ENCODE results near the gene LIPG. TPM values are rescaled to one million over a fixed set of nuclear protein-coding genes. Genes with fewer than 3 reads are reported as not detected.

Gene LIPG
- total and polyA plus RNA-seq, 8 donors, result 8.8 to 47.1 (median 14.7) TPM

DNA sequence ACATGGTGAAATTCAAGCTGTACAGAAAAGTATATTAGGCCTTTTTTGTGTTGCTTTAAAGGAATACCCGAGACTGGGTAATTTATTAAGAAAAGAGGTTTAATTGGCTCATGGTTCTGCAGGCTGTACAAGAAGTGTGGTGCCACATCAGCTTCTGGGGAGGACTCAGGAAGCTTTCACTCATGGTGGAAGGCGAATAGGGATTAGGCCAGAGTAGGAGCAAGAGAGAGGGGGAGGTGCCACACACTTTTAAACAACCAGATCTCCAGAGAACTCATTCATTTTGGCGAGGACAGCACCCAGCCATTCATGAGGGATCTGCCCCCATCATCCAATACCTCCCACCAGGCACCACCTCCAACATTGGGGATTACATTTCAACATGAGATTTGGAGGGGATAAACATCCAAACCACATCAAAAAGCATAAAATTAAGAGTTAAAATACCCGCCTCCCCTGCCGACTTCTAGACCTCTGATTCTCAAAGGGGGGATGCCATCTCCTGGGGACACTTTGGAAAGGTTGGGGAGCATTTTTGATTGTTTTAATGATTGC is 15.1 kb upstream of the LIPG start:
- peaks cover 0 to 4% of the 10 kb centered on the region in 2 donors for H3K4me1 ChIP-seq

DNA sequence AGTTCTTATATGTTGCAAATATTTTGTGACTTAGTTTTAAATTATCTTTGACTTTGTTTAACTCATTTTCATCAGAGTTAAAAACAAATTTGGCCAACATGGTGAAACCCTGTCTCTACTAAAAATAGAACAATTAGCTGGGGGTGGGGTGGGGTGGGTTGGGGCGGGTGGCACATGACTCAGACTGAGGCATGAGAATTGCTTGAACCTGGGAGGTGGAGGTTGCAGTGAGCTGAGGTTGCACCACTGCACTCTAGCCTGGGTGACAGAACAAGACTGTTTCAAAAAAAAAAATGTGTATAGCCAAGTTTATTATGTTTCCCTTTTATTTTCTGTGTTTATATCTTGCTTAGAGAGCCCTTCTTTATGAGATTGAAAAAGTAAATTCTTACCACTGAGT is 14.2 kb upstream of the LIPG start:
- no peaks in the 10 kb centered on the region for H3K9me3 ChIP-seq
- DNase-seq, result no peak
- no peak overlapping the region for H3K4me3 ChIP-seq
- H3K27ac ChIP-seq, result peak overlapping the region in 1 of 2 donors; percentile 13
- ATAC-seq, result peak; percentile 82
- peaks cover 0 to 4% of the 10 kb centered on the region in 2 donors for H3K4me1 ChIP-seq
- H3K27me3 ChIP-seq, result peaks cover 0 to 3% of the 10 kb centered on the region in 2 donors
- intact Hi-C loops (cut with DNase I), result no loop called here
- H3K36me3 ChIP-seq, result no peaks in the 10 kb centered on the region
- TF ChIP-seq, protein P1, sequence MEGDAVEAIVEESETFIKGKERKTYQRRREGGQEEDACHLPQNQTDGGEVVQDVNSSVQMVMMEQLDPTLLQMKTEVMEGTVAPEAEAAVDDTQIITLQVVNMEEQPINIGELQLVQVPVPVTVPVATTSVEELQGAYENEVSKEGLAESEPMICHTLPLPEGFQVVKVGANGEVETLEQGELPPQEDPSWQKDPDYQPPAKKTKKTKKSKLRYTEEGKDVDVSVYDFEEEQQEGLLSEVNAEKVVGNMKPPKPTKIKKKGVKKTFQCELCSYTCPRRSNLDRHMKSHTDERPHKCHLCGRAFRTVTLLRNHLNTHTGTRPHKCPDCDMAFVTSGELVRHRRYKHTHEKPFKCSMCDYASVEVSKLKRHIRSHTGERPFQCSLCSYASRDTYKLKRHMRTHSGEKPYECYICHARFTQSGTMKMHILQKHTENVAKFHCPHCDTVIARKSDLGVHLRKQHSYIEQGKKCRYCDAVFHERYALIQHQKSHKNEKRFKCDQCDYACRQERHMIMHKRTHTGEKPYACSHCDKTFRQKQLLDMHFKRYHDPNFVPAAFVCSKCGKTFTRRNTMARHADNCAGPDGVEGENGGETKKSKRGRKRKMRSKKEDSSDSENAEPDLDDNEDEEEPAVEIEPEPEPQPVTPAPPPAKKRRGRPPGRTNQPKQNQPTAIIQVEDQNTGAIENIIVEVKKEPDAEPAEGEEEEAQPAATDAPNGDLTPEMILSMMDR (IDR thresholded peaks at IDR 0.05), result no peak

More for the DNA sequence above, 15.1 kb upstream of the LIPG start:
- Histone ChIP-seq H3K27ac (no peak overlapping the region), H3K9me3 (no peaks in the 10 kb centered on the region), H3K36me3 (no peaks in the 10 kb centered on the region), H3K4me3 (no peak overlapping the region), H3K27me3 (peaks cover 0 to 3% of the 10 kb centered on the region in 2 donors)
- intact Hi-C loops (cut with DNase I), result no loop called here
- DNase-seq, result no peak
- no peak for ATAC-seq
- TF ChIP-seq, protein P1 (IDR thresholded peaks at IDR 0.05), result no peak

DNA sequence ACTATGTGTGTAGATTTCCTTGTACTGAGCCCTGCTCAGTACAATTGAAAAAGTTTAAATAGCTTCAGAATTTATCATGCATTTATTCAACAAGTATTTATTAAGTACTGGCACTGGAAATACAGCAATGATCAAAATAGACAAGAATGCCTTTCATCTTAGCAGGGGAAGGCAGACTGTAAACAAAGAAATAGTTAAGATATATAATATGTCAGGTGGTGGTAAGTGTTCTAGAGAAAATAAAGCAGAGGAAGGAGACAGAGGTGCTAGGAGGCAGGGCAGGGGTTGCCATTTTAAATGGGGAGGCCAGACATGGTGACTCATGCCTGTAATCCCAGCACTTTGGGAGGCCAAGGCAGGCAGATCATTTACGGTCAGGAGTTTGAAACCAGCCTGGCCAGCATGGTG is 13.6 kb upstream of the LIPG start:
- peak overlapping the region in 1 of 2 donors; percentile 13 for H3K27ac ChIP-seq
- H3K4me3 ChIP-seq, result no peak overlapping the region
- no peaks in the 10 kb centered on the region for H3K9me3 ChIP-seq
- intact Hi-C loops (cut with DNase I), result no loop called here
- H3K36me3 ChIP-seq, result no peaks in the 10 kb centered on the region
- peaks cover 0 to 4% of the 10 kb centered on the region in 2 donors for H3K4me1 ChIP-seq
- ATAC-seq (peak; percentile 78), DNase-seq (no peak)
- TF ChIP-seq, protein P1 (IDR thresholded peaks at IDR 0.05), result no peak
- H3K27me3 ChIP-seq, result peaks cover 0 to 3% of the 10 kb centered on the region in 2 donors

DNA sequence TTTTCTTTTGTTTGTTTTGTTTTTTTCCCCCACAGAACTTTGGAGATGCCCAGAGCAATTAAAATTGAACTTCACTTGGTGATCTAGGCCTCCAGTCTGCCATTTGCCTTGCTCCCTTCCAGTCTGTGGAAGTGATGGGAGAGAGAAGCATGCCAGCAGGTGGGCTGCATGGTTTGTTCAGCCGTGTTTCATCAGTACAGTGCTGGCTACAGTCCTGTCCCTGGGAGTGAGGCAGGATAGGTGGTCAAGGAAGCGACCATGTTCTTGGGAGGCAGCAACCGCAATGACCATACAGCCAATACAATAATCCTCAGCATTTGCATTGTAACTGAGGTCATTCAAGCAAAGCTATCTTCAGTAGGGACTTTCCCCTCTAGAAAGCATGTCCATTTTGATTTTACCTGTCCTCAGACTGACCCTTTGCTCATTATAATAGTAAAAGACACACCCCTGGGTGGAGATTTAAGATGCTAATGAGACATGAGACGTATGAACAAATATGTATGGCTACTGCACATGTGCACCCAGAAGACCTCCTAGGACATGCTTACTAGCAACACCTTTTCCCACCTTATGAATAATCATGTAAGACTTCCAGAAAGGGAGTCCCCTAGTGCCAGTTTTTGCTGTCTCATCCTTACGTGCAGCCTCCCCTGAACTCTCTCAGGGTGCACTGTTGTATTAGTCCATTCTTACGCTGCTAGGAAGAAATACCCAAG is 11.1 kb upstream of the LIPG start:
- no peak for DNase-seq

DNA sequence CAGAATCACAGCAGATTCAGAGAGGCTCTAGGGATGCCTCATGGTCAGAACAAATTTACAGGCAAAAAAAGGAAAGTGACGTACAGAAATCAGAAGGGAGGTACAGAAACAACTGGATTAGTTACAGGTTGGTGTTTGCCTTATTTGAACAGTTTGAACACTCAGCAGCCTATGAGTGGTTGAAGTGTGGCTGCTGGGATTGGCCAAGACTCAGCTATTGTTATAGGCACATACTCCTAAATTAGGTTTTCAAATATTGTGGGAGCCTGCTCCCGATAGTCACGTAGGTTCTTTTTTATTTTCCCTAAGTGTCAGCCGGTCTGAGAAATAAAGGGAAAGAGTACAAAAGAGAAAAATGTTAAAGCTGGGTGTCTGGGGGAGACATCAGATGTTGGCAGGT is 8.9 kb upstream of the LIPG start:
- H3K4me1 ChIP-seq, result peaks cover 0 to 3% of the 10 kb centered on the region in 2 donors
- H3K27ac ChIP-seq, result no peak overlapping the region
- H3K27me3 ChIP-seq, result no peaks in the 10 kb centered on the region
- TF ChIP-seq, protein P1 (IDR thresholded peaks at IDR 0.05), result no peak
- peak in 1 of 4 donors; percentile 14 for DNase-seq
- H3K4me3 ChIP-seq, result no peak overlapping the region
- H3K9me3 ChIP-seq, result no peaks in the 10 kb centered on the region
- ATAC-seq, result peak; percentile 62
- intact Hi-C loops (cut with DNase I), result no loop called here
- no peaks in the 10 kb centered on the region for H3K36me3 ChIP-seq

More for the DNA sequence above, 11.1 kb upstream of the LIPG start:
- H3K27ac ChIP-seq, result no peak overlapping the region
- H3K9me3 ChIP-seq, result no peaks in the 10 kb centered on the region
- H3K4me3 ChIP-seq, result no peak overlapping the region
- no peaks in the 10 kb centered on the region for H3K27me3 ChIP-seq
- peaks cover 0 to 4% of the 10 kb centered on the region in 2 donors for H3K4me1 ChIP-seq
- TF ChIP-seq, protein P1 (IDR thresholded peaks at IDR 0.05), result no peak
- intact Hi-C loops (cut with DNase I), result no loop called here
- ATAC-seq, result no peak
- no peaks in the 10 kb centered on the region for H3K36me3 ChIP-seq

Measured in left lung (tissue), 10 donors.